ENCODE data around the gene PEX11A. TPM values are rescaled to one million over a fixed set of nuclear protein-coding genes. Genes with fewer than 3 reads are reported as not detected.

Gene PEX11A
- total RNA-seq, 2 donors from 2014 or later, result 14.7 to 19.0 TPM

- Histone ChIP-seq H3K27me3 (no peaks in the 10 kb centered on the region), H3K4me1 (no peaks in the 10 kb centered on the region), H3K36me3 (no peaks in the 10 kb centered on the region), H3K9me3 (no peaks in the 10 kb centered on the region), H3K9ac (ENCODE audit: low read depth in 2 of 2, low read length in 2 of 2) (no peak overlapping the region), H3K27ac (no peak overlapping the region), H3K4me3 (no peak overlapping the region)
- no peak for DNase-seq
- intact Hi-C loops (cut with DNase I), result no loop called here
- TF ChIP-seq, protein P1, sequence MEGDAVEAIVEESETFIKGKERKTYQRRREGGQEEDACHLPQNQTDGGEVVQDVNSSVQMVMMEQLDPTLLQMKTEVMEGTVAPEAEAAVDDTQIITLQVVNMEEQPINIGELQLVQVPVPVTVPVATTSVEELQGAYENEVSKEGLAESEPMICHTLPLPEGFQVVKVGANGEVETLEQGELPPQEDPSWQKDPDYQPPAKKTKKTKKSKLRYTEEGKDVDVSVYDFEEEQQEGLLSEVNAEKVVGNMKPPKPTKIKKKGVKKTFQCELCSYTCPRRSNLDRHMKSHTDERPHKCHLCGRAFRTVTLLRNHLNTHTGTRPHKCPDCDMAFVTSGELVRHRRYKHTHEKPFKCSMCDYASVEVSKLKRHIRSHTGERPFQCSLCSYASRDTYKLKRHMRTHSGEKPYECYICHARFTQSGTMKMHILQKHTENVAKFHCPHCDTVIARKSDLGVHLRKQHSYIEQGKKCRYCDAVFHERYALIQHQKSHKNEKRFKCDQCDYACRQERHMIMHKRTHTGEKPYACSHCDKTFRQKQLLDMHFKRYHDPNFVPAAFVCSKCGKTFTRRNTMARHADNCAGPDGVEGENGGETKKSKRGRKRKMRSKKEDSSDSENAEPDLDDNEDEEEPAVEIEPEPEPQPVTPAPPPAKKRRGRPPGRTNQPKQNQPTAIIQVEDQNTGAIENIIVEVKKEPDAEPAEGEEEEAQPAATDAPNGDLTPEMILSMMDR (IDR thresholded peaks at IDR 0.05), result no peak
Observed at GRCh38 chr15:89670971-89671560, 19.5 kb downstream of the PEX11A start.

GRCh38 chr15:89669941-89670340, 20.6 kb downstream of the PEX11A start:
- Histone ChIP-seq H3K4me1 (no peaks in the 10 kb centered on the region), H3K9ac (ENCODE audit: low read depth in 2 of 2, low read length in 2 of 2) (no peak overlapping the region), H3K4me3 (no peak overlapping the region), H3K27me3 (no peaks in the 10 kb centered on the region), H3K9me3 (no peaks in the 10 kb centered on the region), H3K27ac (no peak overlapping the region), H3K36me3 (no peaks in the 10 kb centered on the region)
- intact Hi-C loops (cut with DNase I), result no loop called here
- no peak for DNase-seq
- TF ChIP-seq, protein P1 (IDR thresholded peaks at IDR 0.05), result no peak

GRCh38 chr15:89669309-89669865, 21.2 kb downstream of the PEX11A start:
- no peak for DNase-seq
- H3K27ac ChIP-seq, result no peak overlapping the region
- H3K4me3 ChIP-seq, result no peak overlapping the region
- H3K9me3 ChIP-seq, result no peaks in the 10 kb centered on the region
- H3K27me3 ChIP-seq, result no peaks in the 10 kb centered on the region
- TF ChIP-seq, protein P1 (IDR thresholded peaks at IDR 0.05), result no peak
- no peaks in the 10 kb centered on the region for H3K4me1 ChIP-seq
- intact Hi-C loops (cut with DNase I), result no loop called here
- no peak overlapping the region for H3K9ac ChIP-seq (ENCODE audit: low read depth in 2 of 2, low read length in 2 of 2)
- no peaks in the 10 kb centered on the region for H3K36me3 ChIP-seq

GRCh38 chr15:89668171-89668570, 22.4 kb downstream of the PEX11A start:
- no peaks in the 10 kb centered on the region for H3K9me3 ChIP-seq
- intact Hi-C loops (cut with DNase I), result no loop called here
- no peak for DNase-seq
- no peaks in the 10 kb centered on the region for H3K4me1 ChIP-seq
- H3K36me3 ChIP-seq, result no peaks in the 10 kb centered on the region
- TF ChIP-seq, protein P1 (IDR thresholded peaks at IDR 0.05), result no peak
- H3K4me3 ChIP-seq, result no peak overlapping the region
- H3K9ac ChIP-seq (ENCODE audit: low read depth in 2 of 2, low read length in 2 of 2), result no peak overlapping the region
- H3K27me3 ChIP-seq, result no peaks in the 10 kb centered on the region
- H3K27ac ChIP-seq, result no peak overlapping the region

- no peaks in the 10 kb centered on the region for H3K36me3 ChIP-seq
- H3K9ac ChIP-seq (ENCODE audit: low read depth in 2 of 2, low read length in 2 of 2), result no peak overlapping the region
- H3K4me1 ChIP-seq, result no peaks in the 10 kb centered on the region
- no peak overlapping the region for H3K27ac ChIP-seq
- no peak for DNase-seq
- H3K27me3 ChIP-seq, result no peaks in the 10 kb centered on the region
- H3K9me3 ChIP-seq, result no peaks in the 10 kb centered on the region
- TF ChIP-seq, protein P1 (IDR thresholded peaks at IDR 0.05), result no peak
- H3K4me3 ChIP-seq, result no peak overlapping the region
- intact Hi-C loops (cut with DNase I), result no loop called here
Observed at GRCh38 chr15:89667706-89667960, 22.9 kb downstream of the PEX11A start.
